IPS-15b (cell line): ENCODE data around the gene C6orf62.
"Not testable (repeated sequence)": the region's sequence is repeated elsewhere in the genome, so short reads cannot be mapped to it uniquely, and the experiment has no call there.

Source experiments
- H3K27me3 ChIP-seq: one replicate; pipeline ENCODE4 v1.6.1; 2013; ENCODE audit warnings: low read length; ENCODE audit not compliant: control insufficient read depth, insufficient read depth
- H3K36me3 ChIP-seq: one replicate; pipeline ENCODE4 v1.6.1; 2013; ENCODE audit warnings: low read length; ENCODE audit not compliant: control insufficient read depth, insufficient read depth
- H3K4me1 ChIP-seq: one replicate; pipeline ENCODE4 v1.6.1; 2013; ENCODE audit warnings: mild to moderate bottlenecking, low read length; ENCODE audit not compliant: control insufficient read depth, insufficient read depth
- H3K4me3 ChIP-seq: one replicate; pipeline ENCODE4 v1.5.1; 2013; ENCODE audit warnings: low read depth, low read length
- H3K9ac ChIP-seq: one replicate; pipeline ENCODE4 v1.6.1; 2013; ENCODE audit warnings: low read depth, mild to moderate bottlenecking, low read length
- H3K9me3 ChIP-seq: one replicate; pipeline ENCODE4 v1.6.1; 2013; ENCODE audit warnings: mild to moderate bottlenecking, low read length; ENCODE audit not compliant: control insufficient read depth, insufficient read depth

C6orf62 gene

GRCh38 chr6:24670492-24670891 lies 48.5 kb downstream of the C6orf62 start:
- not testable (repeated sequence) for H3K9me3 ChIP-seq, H3K9ac ChIP-seq, H3K27me3 ChIP-seq, H3K4me1 ChIP-seq, H3K4me3 ChIP-seq, H3K36me3 ChIP-seq

DNA sequence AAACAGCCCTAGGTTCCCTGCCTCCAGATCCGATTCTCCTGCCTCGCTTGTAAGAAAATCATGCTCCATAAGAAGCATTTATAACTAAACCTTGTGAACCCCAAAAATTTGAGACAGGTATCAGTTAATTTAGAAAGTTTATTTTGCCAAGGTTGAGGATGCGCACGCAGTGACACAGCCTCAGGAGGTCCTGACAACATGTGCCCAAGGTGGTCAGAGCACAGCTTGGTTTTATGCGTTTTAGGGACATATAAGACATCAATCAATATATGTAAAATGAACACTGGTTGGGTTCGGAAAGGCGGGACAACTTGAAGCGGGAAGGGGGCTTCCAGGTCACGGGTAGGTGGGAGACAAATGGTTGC lies 50.0 kb downstream of the C6orf62 start:
- H3K27me3 ChIP-seq = no peaks in the 10 kb centered on the region
- no peaks in the 10 kb centered on the region for H3K9me3 ChIP-seq
- H3K4me3 ChIP-seq = no peak overlapping the region
- peaks cover 6% of the 10 kb centered on the region for H3K36me3 ChIP-seq
- H3K9ac ChIP-seq = no peak overlapping the region
- H3K4me1 ChIP-seq = peaks cover 5% of the 10 kb centered on the region

DNA sequence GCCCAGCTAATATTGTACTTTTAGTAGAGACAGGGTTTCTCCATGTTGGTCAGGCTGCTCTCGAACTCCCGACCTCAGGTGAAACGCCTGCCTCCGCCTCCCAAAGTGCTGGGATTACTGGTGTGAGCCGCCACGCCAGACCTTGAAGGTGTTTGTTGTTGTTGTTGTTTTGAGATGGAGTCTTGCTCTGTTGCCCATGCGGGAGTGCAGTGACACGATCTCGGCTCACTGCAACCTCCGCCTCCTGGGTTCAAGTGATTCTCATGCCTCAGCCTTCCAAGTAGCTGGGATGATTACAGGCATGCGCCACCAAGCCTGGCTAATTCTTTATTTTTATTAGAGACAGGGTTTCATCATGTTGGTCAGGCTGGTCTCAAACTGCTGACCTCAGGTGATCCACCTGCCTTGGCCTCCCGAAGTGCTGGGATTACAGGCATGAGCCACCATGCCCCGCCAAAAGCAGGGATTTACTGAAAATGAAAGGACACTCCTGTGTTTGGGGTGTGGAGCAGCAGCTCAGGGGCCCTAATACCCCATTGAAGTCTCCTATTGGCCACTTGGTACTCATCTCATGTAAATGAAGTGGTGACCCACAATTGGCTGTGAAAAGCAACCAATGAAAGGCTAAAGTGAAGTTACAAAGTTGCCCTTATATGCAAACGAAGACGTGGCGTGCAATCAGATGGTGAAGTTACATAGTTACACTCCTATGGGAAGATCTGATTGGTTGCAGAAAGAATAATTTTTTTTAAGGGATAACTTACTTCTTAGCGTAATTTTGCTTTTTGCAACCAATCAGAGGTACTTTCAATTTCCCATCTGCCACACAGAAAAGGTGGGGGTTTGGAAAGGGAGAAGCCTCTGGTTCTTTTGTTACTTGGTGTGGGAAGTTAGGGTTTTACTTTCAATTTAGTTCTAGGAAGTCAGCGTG lies 50.6 kb downstream of the C6orf62 start:
- not testable (repeated sequence) for H3K9me3 ChIP-seq, H3K36me3 ChIP-seq, H3K27me3 ChIP-seq, H3K4me1 ChIP-seq, H3K9ac ChIP-seq, H3K4me3 ChIP-seq

DNA sequence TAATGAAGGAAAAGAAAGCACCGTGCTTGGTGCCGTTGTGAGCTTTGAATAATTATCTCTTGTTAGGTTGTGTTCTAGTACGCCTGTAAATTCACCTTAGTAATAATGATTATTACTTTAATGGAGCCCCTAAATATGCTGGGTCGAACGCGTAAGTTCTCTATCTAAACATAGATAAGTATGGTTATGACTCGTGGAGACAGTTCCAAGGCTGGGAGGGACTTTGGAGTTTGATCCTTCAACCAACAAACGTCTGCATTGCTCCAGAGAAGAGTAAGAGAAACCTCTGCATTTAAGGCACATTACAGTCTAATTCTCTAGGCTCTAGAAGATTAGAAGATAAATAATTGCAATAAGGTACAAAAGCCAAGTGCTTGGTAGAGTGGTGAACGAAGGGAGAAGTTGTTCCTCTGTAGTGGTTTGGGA lies 51.6 kb downstream of the C6orf62 start:
- peak overlapping the region; percentile 66 for H3K4me3 ChIP-seq
- peaks cover 12% of the 10 kb centered on the region for H3K36me3 ChIP-seq
- H3K4me1 ChIP-seq = peaks cover 5% of the 10 kb centered on the region
- H3K27me3 ChIP-seq = no peaks in the 10 kb centered on the region
- peak overlapping the region; percentile 92 for H3K9ac ChIP-seq
- no peaks in the 10 kb centered on the region for H3K9me3 ChIP-seq

- H3K4me1 ChIP-seq = peaks cover 5% of the 10 kb centered on the region
- no peaks in the 10 kb centered on the region for H3K27me3 ChIP-seq
- peak within 1 kb of the TSS; percentile 96 for H3K9ac ChIP-seq
- H3K4me3 ChIP-seq = peak within 1 kb of the TSS; percentile 100
- H3K36me3 ChIP-seq = peaks cover 12% of the 10 kb centered on the region
- no peaks in the 10 kb centered on the region for H3K9me3 ChIP-seq
Observed at GRCh38 chr6:24666641-24667377, 52.1 kb downstream of the C6orf62 start, which contains the start of the genes ACOT13 and TDP2. TSS of gene ACOT13 (plus strand) at chr6:24667077. CDS start at chr6:24667264, 187 bp downstream. TSS of gene TDP2 (minus strand) at chr6:24666899. CDS start at chr6:24666862, 37 bp downstream.

GRCh38 chr6:24666097-24666640 lies 52.8 kb downstream of the C6orf62 start:
- Histone ChIP-seq H3K4me3 (peak overlapping the region; percentile 100), H3K36me3 (peaks cover 12% of the 10 kb centered on the region), H3K9ac (peak overlapping the region; percentile 96), H3K9me3 (no peaks in the 10 kb centered on the region), H3K27me3 (no peaks in the 10 kb centered on the region), H3K4me1 (peaks cover 5% of the 10 kb centered on the region)

DNA sequence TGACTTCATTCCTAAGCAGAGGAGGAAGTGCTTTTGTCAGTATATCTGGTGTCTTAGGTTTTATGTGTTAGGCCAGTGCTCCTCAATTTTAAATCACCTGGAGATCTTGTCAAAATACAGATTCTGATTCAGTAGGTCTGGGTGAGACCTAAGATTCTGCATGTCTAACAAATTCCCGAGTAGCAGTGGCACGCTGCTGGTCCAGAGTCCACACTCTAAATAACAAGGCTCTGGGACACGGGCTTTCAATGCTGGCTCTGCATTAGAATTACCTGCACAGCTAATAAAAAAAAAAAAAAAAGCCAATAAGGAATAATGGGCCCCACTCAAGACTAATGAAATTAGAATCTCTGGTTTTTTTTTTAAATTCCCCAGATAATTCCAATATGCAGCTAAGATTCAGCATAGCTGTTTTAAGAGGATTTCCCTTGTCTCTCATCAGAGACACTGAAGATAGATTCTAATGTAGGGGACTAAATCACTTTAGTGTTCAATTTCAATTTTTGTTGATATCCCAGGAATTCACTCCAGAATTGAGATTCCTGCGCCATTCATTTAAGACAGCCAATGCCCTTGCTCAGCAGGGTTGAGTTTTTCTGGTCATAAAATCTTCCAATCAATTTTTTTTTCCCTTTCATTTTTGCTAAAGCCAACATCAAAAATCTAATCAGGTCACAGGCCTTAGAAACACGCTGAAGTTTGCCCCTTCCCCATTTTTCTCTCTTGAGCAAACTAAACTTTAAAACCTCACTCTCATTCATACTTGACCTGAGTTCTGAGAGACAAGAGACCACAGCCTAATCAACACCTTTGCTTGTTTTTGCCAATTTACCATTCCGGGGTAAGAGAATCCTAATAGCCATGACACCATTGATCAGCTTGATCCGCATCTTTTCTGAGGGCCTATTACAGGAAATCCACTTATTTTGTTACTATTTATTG lies 54.6 kb downstream of the C6orf62 start:
- Histone ChIP-seq H3K27me3 (no peaks in the 10 kb centered on the region), H3K36me3 (peaks cover 12% of the 10 kb centered on the region), H3K9ac (no peak overlapping the region), H3K4me3 (no peak overlapping the region), H3K4me1 (peaks cover 11% of the 10 kb centered on the region), H3K9me3 (no peaks in the 10 kb centered on the region)

DNA sequence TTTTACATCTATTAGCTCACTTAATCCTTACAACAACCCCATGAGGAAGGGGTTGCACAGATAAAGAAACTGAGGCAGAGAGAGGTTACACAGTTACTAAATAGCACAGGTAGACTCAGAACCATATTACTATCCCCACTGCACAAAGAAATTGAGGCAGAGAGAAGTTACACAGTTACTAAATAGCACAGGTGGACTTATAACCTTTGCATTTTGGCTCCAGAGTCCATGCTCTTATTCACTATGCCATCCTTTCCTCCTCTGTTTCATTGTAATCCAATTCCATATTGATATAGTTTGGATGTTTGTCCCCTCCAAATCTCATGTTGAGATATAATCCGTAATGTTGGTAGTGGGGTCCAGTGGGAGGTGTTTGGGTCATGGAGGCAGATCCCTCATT lies 55.8 kb downstream of the C6orf62 start:
- Histone ChIP-seq H3K9me3 (no peaks in the 10 kb centered on the region), H3K36me3 (peaks cover 12% of the 10 kb centered on the region), H3K4me3 (no peak overlapping the region), H3K4me1 (peaks cover 19% of the 10 kb centered on the region), H3K27me3 (no peaks in the 10 kb centered on the region), H3K9ac (no peak overlapping the region)

DNA sequence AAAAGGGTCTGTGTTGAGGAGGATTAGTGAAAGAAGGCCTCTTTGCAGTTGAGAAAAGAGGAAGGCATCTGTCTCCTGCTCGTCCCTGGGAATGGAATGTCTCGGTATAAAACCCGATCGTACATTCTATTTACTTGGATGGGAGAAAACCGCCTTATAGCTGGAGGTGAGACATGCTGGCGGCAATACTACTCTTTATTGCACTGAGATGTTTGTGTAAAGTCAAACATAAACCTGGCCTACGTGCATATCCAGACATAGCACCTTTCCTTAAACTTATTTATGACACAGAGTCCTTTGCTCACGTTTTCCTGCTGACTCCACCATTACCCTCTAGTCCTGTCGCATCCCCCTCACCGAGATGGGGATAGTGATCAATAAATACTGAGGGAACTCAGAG lies 56.7 kb downstream of the C6orf62 start:
- no peak overlapping the region for H3K9ac ChIP-seq
- H3K4me1 ChIP-seq = peaks cover 19% of the 10 kb centered on the region
- no peaks in the 10 kb centered on the region for H3K27me3 ChIP-seq
- H3K9me3 ChIP-seq = no peaks in the 10 kb centered on the region
- peaks cover 12% of the 10 kb centered on the region for H3K36me3 ChIP-seq
- H3K4me3 ChIP-seq = no peak overlapping the region

DNA sequence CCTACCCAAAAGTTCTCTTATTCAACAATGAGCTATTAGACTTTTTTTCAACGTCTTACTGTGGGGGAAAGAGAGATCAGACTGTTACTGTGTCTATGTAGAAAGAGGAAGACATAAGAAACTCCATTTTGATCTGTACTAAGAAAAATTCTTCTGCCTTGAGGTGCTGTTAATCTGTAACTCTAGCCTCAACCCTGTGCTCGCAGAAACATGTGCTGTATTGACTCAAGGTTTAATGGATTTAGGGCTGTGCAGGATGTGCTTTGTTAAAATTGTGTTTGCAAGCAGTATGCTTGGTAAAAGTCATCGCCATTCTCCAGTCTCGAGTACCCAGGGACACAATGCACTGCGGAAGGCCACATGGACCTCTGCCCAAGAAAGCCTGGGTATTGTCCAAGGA lies 57.2 kb downstream of the C6orf62 start:
- not testable (repeated sequence) for H3K9ac ChIP-seq, H3K27me3 ChIP-seq, H3K9me3 ChIP-seq, H3K4me3 ChIP-seq
- Histone ChIP-seq H3K4me1 (peaks cover 19% of the 10 kb centered on the region), H3K36me3 (peaks cover 12% of the 10 kb centered on the region)

DNA sequence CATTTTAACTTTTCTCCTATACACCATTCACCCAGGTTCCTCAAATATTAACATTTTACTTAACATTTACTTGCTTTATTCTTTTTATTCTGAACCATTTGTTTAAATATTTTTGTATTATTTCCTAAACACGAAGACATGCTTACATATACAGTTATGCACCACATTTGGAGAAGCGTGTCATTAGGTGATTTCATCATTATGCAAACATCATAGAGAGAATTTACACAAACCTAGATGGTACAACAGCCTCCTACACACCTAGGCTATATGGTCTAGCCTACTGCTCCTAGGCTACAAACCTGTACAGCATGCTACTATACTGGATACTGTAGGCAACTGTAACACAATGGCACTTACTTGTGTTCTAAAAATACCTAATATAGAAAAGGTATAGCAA lies 58.8 kb downstream of the C6orf62 start:
- no peaks in the 10 kb centered on the region for H3K27me3 ChIP-seq
- H3K4me1 ChIP-seq = peaks cover 16% of the 10 kb centered on the region
- H3K9me3 ChIP-seq = no peaks in the 10 kb centered on the region
- H3K4me3 ChIP-seq = no peak overlapping the region
- no peak overlapping the region for H3K9ac ChIP-seq
- peaks cover 9% of the 10 kb centered on the region for H3K36me3 ChIP-seq
